ENCODE results near the gene PCK1. TPM values are rescaled to one million over a fixed set of nuclear protein-coding genes. Genes with fewer than 3 reads are reported as not detected.

The PCK1 gene
- total RNA-seq, 1 donor from 2014 or later, result 0.64 TPM

GRCh38 chr20:57577679-57578475 lies 17.0 kb downstream of the PCK1 start:
- ATAC-seq, result no peak

GRCh38 chr20:57578476-57579165 lies 17.7 kb downstream of the PCK1 start:
- no peak for ATAC-seq

DNA sequence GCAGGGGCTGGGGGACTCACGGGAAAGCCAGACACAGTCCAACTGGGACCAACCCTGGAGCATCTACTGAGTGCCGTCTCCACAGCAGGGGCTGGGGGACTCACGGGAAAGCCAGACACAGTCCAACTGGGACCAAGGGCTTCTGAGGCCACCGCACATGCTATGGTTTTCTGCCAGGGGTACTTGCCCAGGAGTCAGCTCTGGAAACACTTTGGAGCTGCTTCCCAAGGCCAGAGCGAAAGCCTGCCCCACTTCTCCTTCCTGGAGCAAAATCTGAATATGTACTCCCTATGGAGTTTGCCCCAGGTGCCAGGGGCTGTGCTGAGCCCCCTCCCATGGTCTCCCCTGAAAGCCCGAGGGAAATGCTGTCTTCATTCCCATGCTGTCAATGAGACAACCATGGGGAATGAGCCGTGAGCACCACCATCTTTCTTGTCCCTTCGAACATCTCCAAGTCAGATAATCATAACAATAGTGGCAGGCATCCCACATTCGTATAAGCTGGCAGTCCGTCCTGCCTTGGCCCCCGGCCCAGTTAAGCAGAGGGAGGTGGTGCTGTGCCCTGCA lies 18.5 kb downstream of the PCK1 start:
- ATAC-seq, result no peak

- ATAC-seq, result no peak
Observed at GRCh38 chr20:57579898-57580447, 19.1 kb downstream of the PCK1 start.

- ATAC-seq, result no peak
Observed at GRCh38 chr20:57580478-57581201, 19.7 kb downstream of the PCK1 start.

- ATAC-seq, result no peak
Observed at GRCh38 chr20:57581202-57582028, 20.5 kb downstream of the PCK1 start.

GRCh38 chr20:57582029-57582378 lies 21.1 kb downstream of the PCK1 start:
- no peak for ATAC-seq

GRCh38 chr20:57582432-57583288 lies 21.8 kb downstream of the PCK1 start:
- no peak for ATAC-seq

DNA sequence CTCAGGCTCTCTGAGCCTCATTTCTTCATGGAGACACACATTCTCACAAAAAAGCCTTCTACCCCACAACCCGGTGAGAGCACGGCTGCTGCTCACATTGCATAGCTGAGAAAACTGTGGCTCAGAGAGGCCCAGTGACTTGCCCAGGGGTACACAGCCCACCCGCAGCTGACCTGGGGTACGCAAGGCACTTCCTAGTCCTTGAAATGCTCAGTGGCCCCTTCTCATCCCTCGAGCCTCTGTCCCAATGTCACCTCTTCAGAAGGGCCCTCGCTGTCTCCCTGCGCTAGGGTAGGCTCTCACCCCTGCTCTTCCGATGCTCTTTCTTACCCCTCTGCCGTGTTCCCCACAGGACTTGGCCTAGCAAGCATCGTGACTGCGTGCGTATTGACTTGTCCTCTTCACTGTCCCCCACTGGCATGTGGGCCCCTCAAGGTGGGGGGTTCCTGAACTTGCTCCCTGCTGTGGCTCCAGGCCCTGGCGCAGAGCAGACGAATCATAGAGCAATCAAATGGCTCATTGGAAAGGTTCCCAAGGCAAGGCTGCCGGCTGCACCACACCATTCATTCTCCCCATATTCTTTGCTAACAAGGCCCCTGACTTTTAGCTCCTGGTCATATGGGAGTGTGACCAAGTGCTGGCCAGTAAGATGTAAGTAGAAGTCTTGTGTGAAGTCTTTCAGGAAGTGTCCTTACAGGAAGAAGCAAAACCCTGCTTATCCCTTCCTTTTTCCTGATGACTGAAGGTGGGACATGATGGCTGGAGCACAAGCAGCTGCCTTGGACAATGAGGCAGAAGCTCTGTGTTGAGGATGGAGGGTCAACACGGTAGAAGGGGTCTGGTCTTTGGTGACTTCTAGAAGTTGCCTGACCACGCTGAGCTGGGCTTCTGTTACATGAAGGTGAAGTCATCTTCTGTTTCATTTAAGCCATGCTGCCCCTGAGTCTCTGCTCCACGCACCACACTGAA lies 22.7 kb downstream of the PCK1 start:
- ATAC-seq, result no peak

- ATAC-seq, result no peak
Observed at GRCh38 chr20:57584768-57585461, 24.0 kb downstream of the PCK1 start.

DNA sequence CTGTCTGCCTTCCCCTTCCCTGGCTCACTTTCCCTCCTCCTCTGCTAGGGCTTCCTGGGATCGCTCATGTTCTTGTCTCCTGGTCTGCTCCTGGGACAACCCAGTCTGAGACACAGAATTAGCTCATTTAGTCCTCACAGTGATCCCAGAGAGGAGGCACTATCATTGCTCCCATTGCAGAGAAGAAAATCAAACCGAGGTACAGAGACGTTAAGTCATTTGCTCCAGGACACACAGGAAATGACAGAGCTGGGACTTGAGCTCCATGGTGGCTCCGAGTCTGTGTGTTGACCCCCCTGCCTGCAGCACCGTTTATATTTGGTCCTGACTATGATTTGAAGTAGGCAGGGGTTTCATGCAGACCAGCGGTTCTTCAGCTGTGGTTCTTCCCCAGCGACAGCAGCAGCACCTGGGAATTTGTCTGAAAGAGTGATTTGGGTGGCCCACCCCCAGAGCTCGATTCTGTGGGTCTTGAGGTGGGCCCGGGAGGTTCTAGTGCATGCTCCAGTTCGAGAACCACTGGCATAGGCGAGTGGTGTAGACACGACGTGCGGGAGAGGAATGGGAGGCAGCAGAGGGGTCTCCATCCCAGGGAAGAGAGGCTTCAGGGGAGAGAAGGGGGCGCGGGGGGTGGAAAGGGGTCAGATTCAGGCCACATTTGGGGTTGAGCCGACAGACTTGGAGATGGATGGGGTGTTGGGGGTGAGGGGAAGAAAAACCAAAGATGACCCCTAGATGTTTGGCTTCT lies 24.7 kb downstream of the PCK1 start:
- no peak for ATAC-seq

DNA sequence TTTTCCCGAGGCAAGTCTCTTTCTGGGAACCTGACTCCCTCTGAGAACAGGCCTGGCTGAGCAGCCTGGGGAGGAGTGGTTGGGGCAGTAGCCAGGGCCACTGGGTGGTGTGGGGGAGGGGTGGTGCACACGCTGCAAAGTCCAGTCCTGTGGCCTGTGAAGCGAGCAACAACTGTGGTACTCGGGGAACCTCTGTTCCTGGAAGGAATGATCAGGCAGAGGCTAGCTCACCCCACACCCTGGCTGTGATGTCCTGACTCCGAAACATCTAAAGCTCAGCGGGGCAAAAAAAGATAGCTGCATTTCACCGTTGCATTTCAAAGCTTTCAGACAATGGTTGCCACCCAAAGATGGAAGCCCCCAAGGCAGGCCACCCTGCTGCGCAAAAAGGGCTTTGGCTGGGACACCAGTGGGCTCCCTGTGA lies 25.5 kb downstream of the PCK1 start:
- ATAC-seq, result no peak

- ATAC-seq, result no peak
Observed at GRCh38 chr20:57586943-57587277, 26.0 kb downstream of the PCK1 start.

DNA sequence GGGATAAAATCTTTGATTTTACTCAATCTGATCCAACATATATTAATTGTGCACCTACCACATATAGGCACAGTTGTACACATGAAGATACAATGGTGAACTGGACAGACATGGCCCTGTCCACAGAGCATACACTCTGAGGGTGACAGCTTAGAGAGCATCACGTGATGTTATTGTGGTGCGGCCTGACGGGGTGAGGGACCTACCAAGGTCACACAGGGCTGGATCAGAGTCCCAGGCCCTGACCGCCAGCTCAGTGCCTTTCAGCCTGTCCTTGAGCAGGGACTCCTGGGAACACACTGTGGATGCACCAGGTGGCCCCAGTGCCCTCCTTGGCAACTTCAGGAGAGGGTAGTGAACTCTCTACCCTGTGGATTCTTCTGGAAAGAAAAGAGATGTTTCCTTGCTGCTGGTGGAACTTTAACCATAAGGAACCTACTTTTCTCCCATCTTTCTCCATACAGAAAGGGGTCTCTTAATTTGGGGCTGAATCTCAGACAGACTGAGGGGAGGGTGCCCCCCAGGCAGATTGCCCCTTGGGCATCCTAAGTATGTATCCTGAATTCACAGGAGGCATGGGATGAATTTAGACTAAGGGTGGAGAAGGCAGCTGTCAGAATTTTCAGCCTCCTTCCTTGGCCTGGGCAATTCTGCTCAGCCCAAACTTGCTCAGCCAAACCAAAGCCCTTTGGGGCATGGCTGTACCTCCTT lies 26.5 kb downstream of the PCK1 start:
- ATAC-seq, result no peak

- ATAC-seq, result no peak
Observed at GRCh38 chr20:57587989-57588377, 27.1 kb downstream of the PCK1 start.

DNA sequence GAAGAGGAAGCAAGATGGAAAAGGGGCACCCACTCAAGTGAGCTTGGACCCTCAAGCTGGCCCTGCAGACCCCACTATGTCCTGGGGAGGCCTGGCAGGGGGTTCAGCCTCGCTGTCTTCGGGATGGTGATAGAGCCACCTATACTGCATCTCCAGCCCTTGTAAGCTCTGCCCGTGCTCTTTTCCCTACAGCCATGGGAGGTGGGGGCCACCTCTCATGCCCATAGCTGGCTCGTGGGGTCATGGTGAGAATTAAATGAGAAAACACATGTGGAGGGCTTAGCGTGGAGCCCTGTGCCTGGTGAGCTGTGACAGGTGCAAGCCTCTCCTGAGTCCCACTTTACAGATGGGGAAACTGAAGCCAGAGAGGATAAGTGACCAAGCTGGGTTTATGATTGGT lies 27.7 kb downstream of the PCK1 start:
- ATAC-seq, result no peak

DNA sequence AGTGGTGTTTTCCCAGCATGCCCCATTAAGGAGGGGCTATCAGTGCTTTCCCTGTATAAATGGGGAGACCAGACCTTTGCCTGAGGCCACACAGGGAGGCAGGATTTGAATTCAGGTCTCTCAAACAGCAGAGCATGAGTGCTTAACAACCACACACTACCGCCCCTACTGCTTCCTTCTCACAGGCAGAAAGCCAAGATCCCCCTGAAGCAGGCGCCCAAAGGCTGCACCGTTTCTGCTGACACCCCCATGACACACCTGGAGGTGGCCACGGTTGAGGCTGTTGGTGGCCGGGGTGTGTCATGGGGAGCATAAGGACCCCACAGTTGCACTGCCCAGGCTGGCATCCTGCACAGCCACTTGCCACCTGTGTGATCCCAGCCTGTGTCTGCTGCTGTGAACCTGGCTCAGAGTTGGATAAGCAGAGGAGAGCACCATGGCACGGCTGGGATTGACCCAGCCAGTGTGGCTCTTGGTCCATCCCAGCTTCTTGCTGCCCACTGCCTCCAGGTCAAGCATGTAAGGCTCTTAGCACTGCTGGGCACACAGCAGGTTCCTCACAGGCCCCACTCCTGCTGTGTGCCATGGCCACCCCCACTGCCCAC lies 28.3 kb downstream of the PCK1 start:
- no peak for ATAC-seq
